Keratinocyte (primary cell): Measurements from ENCODE around the gene MAPK4.

Experiments
- EZH2 ChIP-seq: IDR thresholded peaks from one replicate; pipeline ENCODE4 v1.6.1; 2012; ENCODE audit warnings: inconsistent platforms, mild to moderate bottlenecking, low read length, moderate library complexity
- TF ChIP-seq, protein P1 (sequence below), 3 experiments: IDR thresholded peaks in 1 of 3; conservative IDR thresholded peaks in 1 of 3; optimal IDR thresholded peaks in 1 of 3; 2 replicates in 2 of 3; 3 replicates in 1 of 3; pipeline versions ENCODE3 to v1.5.1; 2011; ENCODE audit warnings: low read length in 3 of 3, mild to moderate bottlenecking in 3 of 3, moderate library complexity in 2 of 3, control low read depth in 1 of 3, inconsistent platforms in 1 of 3; ENCODE audit not compliant: insufficient read depth in 2 of 3; ENCODE audit errors: extremely low read depth in 1 of 3

DNA sequence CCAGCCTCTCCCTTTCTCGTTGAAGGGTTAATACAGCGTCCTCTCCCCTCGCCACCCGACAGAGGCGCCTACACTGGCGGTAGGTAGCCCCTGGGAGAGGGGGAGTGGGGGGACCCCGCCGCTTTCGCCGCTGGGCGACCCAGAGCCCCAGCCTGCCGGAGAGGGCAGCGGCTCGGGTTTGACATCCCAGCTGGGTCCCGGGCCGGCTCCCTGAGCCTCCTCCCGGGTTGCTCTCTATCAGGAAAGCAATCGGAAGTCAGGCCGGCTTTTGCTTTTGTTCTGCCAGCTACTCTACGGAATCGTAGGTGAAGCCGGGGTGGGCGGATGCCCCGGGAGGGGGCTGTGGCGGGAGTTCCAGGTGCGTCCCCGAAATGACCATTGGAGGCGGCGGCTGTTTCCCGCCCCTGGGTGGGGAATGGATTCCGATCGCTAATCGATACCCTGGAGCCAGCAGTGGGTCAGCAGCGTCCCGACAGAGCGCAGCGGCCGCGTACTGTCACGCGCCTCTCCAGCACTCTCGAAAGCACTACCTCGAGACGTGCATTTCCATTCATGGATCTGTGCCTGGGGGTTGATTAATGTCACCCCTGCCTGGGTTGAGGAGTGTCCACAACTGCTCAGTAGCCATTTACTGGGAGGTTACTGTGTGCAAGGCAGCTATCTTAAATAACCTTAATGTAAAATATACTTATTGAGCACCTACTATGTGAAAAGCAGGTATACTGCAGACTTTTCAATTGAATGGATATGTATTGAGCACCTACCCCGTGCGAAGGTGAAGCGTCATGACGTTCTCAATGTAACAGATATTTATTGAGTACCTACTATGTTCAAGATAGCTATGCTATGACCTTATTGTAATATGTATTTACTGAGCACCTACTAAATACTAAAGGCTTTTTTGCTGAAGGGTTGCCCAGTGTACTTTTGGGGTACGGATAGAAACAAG, 1.1 kb downstream of the MAPK4 start:
- TF ChIP-seq, protein P1, sequence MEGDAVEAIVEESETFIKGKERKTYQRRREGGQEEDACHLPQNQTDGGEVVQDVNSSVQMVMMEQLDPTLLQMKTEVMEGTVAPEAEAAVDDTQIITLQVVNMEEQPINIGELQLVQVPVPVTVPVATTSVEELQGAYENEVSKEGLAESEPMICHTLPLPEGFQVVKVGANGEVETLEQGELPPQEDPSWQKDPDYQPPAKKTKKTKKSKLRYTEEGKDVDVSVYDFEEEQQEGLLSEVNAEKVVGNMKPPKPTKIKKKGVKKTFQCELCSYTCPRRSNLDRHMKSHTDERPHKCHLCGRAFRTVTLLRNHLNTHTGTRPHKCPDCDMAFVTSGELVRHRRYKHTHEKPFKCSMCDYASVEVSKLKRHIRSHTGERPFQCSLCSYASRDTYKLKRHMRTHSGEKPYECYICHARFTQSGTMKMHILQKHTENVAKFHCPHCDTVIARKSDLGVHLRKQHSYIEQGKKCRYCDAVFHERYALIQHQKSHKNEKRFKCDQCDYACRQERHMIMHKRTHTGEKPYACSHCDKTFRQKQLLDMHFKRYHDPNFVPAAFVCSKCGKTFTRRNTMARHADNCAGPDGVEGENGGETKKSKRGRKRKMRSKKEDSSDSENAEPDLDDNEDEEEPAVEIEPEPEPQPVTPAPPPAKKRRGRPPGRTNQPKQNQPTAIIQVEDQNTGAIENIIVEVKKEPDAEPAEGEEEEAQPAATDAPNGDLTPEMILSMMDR (optimal IDR thresholded peaks at IDR 0.05 in 1 of 3, IDR thresholded peaks at IDR 0.05 in 1 of 3, conservative IDR thresholded peaks at IDR 0.05 in 1 of 3; ENCODE audit: extremely low read depth in 1 of 3, insufficient read depth in 2 of 3, low read length in 3 of 3): no peak
- peak; percentile 98 for TF ChIP-seq EZH2
